GM18951 (cell line): ENCODE measurements around the gene LHX6.

Experiments
- POLR2A ChIP-seq: IDR thresholded peaks from 4 replicates; pipeline ENCODE4 v1.6.1; 2011; ENCODE audit warnings: mild to moderate bottlenecking; ENCODE audit not compliant: insufficient read length, insufficient read depth; ENCODE audit errors: extremely low read depth
- in situ Hi-C: fragments of 300-500 bp; cut with MboI; formaldehyde crosslinking; loops from one replicate; pipeline ENCODE4 v1.12.0; 2022; ENCODE audit warnings: low sequenced_read_pairs, mixed read lengths, inconsistent platforms; ENCODE audit not compliant: unreplicated experiment

Gene LHX6

DNA sequence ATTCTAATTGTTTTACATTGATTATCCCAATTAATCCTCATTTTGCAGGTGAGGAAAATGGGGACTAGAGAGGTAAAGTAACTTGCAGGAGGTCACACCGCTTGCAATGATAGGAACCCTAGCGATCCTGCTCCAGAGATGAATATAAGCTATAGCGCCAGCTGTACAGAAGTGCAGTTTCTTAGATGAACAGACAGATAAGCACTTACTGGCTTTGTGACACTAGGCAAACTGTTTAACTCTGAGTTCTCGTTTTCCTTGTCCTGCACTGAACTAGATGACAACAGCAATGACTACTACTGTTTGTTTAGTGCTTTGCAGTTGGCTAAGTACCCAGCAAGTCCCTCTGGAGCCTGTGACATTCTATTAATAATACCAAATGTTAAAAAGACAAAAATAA, 11.1 kb downstream of the LHX6 start:
- in situ Hi-C loops = no loop called here
- no peak for TF ChIP-seq POLR2A

- in situ Hi-C loops = no loop called here
- no peak for TF ChIP-seq POLR2A
Measured at GRCh38 chr9:122216798-122217418, 11.8 kb downstream of the LHX6 start.

DNA sequence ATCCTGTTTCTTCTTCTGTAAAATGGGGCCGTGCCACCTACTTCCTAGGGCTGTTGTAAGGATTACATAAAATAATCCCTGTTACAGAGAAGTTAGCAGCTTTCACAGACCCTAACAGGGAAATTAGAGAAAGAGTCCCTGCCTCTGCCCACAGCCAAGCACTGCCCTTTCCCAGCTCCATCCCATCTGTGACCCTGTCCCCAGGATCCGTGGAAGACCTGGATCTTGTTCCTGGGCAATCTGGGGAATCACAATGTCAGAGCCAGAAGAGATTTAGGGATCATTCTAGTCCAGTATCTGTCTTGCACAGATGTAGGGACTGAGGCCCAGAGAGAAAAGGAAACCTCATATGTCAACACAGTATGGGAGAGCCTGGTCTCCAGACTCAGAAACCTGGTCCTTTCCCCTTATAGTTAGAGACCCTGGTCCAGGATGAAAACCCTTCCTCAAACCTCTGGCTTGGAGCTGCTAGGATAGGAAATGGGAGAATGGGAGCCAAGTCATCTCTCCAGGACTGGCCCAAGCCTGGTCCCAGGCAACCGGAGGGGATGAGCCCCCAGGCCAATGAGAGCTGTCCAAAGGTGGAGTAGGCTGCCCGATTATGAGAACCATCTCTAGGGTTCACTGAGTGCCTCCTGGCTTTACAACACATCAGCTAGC, 12.5 kb downstream of the LHX6 start:
- TF ChIP-seq POLR2A = no peak
- in situ Hi-C loops = no loop called here

GRCh38 chr9:122215663-122216062, 13.1 kb downstream of the LHX6 start:
- no peak for TF ChIP-seq POLR2A
- in situ Hi-C loops = no loop called here

DNA sequence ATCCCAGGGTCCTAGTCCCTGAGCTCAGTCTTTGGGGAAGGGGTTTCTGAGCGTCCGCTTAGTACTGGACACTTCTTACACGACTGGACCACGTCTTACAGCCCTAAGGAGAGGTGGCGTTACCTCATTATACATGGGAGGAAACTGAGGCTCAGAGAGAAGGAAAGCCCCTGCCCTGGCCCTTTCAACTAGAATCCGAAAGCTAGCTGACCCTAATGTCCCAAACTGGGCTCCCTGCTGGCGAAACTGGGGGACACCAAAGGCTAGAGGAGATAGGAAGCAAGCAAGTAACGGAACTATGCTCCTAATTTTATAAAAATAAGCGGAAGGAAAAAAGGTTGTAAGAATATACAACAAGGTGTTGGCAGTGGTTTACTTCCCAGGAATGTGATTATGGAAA, 14.2 kb downstream of the LHX6 start:
- TF ChIP-seq POLR2A = no peak
- in situ Hi-C loops = no loop called here

DNA sequence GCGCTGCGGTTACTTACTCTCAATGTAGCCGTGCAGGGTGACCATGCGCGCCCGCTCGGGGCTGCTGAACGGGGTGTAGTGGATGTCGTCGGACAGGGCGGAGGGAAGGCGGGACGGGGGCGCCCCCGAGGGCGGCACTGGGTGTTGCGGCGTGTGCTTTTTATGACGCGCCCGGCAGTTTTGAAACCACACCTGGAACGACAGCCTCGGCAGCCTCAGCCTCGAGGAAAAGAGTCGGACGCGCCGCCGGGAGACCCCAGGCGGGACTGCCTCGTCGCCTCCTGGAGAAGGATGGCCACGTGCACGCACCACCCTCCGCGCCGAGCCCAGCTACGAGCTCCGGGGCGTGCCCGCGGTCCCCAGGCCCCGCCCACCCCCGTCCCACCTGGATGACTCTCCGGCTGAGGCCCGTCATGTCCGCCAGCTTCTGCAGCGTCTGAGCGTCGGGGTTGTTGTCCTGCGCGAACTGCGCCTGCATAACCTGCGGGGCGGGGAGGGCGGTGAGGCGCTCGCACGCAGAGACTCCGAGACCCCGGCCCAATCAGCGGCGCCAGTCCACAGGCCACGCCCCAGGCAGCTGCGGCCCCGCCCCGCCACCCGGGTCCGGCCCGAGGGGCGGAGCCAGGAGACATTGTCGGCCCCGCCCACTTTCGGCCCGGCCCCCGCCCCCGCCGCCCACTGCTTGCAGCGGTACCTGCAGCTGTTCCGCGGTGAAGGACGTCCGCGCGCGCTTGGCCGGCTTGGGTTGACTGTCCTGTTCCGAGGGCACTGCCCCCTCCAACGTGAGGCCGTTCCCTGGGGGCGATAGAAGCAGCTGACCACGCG, 15.0 kb downstream of the LHX6 start:
- in situ Hi-C loops = no loop called here
- TF ChIP-seq POLR2A = no peak

- TF ChIP-seq POLR2A = no peak
- in situ Hi-C loops = no loop called here
Measured at GRCh38 chr9:122213102-122213588, 15.6 kb downstream of the LHX6 start.

DNA sequence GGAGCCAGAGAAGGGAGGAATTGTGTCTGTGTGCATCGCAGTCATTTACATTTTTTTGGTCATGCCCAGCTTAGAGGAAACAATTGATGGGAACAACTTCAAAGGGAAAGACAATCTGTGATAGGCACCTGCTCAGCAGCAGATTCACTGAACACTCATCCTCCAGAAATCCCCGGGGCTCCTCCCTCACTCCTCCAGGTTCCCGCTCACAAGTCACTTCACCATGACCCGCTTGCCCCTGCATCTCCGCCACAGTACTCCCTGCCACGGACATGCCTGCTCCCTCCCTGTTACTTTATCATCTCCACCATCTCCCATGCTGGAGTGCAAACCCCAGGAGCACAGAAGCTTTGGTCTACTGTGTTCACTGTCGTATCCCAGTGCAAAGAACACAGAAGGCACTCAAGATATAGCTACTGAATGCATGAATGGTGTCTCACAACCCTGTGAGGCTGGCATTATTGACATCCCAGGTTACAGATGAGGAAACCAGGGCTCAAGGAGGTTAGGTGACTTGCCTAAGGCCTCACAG, 16.2 kb downstream of the LHX6 start:
- no peak for TF ChIP-seq POLR2A
- in situ Hi-C loops = no loop called here

GRCh38 chr9:122209451-122209850, 19.3 kb downstream of the LHX6 start:
- in situ Hi-C loops = no loop called here
- no peak for TF ChIP-seq POLR2A

- TF ChIP-seq POLR2A = no peak
- in situ Hi-C loops = no loop called here
Measured at GRCh38 chr9:122207096-122207495, 21.7 kb downstream of the LHX6 start.

- TF ChIP-seq POLR2A = no peak
- in situ Hi-C loops = no loop called here
Measured at GRCh38 chr9:122206118-122207046, 22.4 kb downstream of the LHX6 start.

GRCh38 chr9:122205176-122205575, 23.6 kb downstream of the LHX6 start:
- TF ChIP-seq POLR2A = no peak
- in situ Hi-C loops = no loop called here
